ENCODE data around the gene SPAG9.
A peak's percentile ranks its signal among the peaks of the same experiment; 100 is the strongest.

SPAG9 gene

GRCh38 chr17:51029142-51029541 lies 91.5 kb downstream of the SPAG9 start:
- in situ Hi-C loops (cut with MboI; ENCODE audit: low sequenced_read_pairs): no loop called here
- H3K9me3 ChIP-seq: no peaks in the 10 kb centered on the region
- peaks cover 8% of the 10 kb centered on the region; the same call in 1 of the 2 replicates for H3K4me1 ChIP-seq
- peaks cover 7% of the 10 kb centered on the region; the same call in 1 of the 2 replicates for H3K36me3 ChIP-seq (replicated peaks)
- H3K27me3 ChIP-seq (ENCODE audit: low read depth): no peaks in the 10 kb centered on the region
- no peak for DNase-seq (ENCODE audit: low spot score in 2 of 2)
- H3K4me3 ChIP-seq: no peak overlapping the region

- no peak for DNase-seq (ENCODE audit: low spot score in 2 of 2)
- in situ Hi-C loops (cut with MboI; ENCODE audit: low sequenced_read_pairs): no loop called here
- Histone ChIP-seq H3K4me1 (peaks cover 8% of the 10 kb centered on the region; the same call in 1 of the 2 replicates), H3K27me3 (ENCODE audit: low read depth) (no peaks in the 10 kb centered on the region), H3K9me3 (no peaks in the 10 kb centered on the region), H3K4me3 (no peak overlapping the region), H3K36me3 (replicated peaks) (peaks cover 7% of the 10 kb centered on the region; the same call in 1 of the 2 replicates)
These were observed 92.3 kb downstream of the SPAG9 start for GRCh38 chr17:51028176-51028863.

GRCh38 chr17:51018541-51018940 lies 102.1 kb downstream of the SPAG9 start:
- in situ Hi-C loops (cut with MboI; ENCODE audit: low sequenced_read_pairs): no loop called here
- no peak for DNase-seq (ENCODE audit: low spot score in 2 of 2)
- peaks cover 17% of the 10 kb centered on the region for H3K4me1 ChIP-seq
- H3K36me3 ChIP-seq (replicated peaks): peaks cover 3% of the 10 kb centered on the region
- H3K27me3 ChIP-seq (ENCODE audit: low read depth): no peaks in the 10 kb centered on the region
- H3K9me3 ChIP-seq: no peaks in the 10 kb centered on the region
- no peak overlapping the region for H3K4me3 ChIP-seq

DNA sequence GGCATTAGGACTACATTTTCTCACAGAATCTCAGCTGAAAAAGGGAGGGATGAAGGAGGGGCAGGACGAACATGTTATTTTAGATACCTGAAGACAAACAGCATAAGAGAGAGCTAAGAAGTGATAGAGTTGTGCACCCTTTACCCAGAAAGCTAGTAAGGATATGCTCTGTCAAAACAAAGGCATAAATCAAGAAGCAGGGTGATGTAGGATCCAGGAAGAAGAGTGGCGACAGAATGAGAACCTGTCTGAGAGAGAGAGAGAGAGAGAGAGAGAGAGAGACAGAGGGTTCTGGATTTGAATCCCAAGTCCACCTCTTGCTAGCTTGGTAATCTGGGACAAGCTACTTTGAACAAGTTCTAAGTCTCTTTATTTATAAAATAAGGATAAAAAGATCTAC lies 103.4 kb downstream of the SPAG9 start:
- DNase-seq (ENCODE audit: low spot score in 2 of 2): no peak
- H3K27me3 ChIP-seq (ENCODE audit: low read depth): no peaks in the 10 kb centered on the region
- H3K4me3 ChIP-seq: no peak overlapping the region
- H3K36me3 ChIP-seq (replicated peaks): peaks cover 3% of the 10 kb centered on the region
- in situ Hi-C loops (cut with MboI; ENCODE audit: low sequenced_read_pairs): no loop called here
- H3K9me3 ChIP-seq: no peaks in the 10 kb centered on the region
- peaks cover 17% of the 10 kb centered on the region for H3K4me1 ChIP-seq

DNA sequence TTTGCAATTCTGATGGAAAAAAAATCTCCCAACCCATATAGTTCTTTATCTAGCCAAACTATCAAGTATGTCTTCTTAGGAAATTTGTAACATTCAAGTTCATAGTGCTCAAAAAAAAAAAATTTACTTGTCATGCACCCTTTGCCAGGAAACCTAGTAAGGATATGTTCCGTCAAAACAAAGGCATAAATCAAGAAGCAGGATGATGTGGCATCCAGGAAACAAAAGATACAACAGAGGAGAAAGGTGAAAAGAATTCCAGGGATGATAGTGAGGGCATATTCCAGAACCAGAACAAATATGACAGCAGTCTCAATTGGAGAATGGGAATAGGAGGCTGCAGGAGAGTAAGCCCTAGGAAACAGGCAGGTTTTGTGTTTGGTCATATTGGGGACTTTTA lies 104.6 kb downstream of the SPAG9 start:
- no peak for DNase-seq (ENCODE audit: low spot score in 2 of 2)
- in situ Hi-C loops (cut with MboI; ENCODE audit: low sequenced_read_pairs): no loop called here
- Histone ChIP-seq H3K9me3 (no peaks in the 10 kb centered on the region), H3K36me3 (replicated peaks) (peaks cover 3% of the 10 kb centered on the region), H3K4me3 (no peak overlapping the region), H3K27me3 (ENCODE audit: low read depth) (no peaks in the 10 kb centered on the region), H3K4me1 (peaks cover 17% of the 10 kb centered on the region)

GRCh38 chr17:51015145-51015558 lies 105.5 kb downstream of the SPAG9 start:
- H3K27me3 ChIP-seq (ENCODE audit: low read depth): no peaks in the 10 kb centered on the region
- H3K36me3 ChIP-seq (replicated peaks): peaks cover 3% of the 10 kb centered on the region
- H3K4me1 ChIP-seq: peaks cover 17% of the 10 kb centered on the region
- no peak overlapping the region for H3K4me3 ChIP-seq
- peak; percentile 23 to 41 for DNase-seq (ENCODE audit: low spot score in 2 of 2)
- no peaks in the 10 kb centered on the region for H3K9me3 ChIP-seq
- in situ Hi-C loops (cut with MboI; ENCODE audit: low sequenced_read_pairs): no loop called here

GRCh38 chr17:51014129-51014528 lies 106.5 kb downstream of the SPAG9 start:
- H3K36me3 ChIP-seq (replicated peaks): peaks cover 3% of the 10 kb centered on the region; the same call in 1 of the 2 replicates
- H3K4me3 ChIP-seq: no peak overlapping the region
- no peaks in the 10 kb centered on the region for H3K27me3 ChIP-seq (ENCODE audit: low read depth)
- in situ Hi-C loops (cut with MboI; ENCODE audit: low sequenced_read_pairs): no loop called here
- no peaks in the 10 kb centered on the region for H3K9me3 ChIP-seq
- no peak for DNase-seq (ENCODE audit: low spot score in 2 of 2)
- H3K4me1 ChIP-seq: peaks cover 17% of the 10 kb centered on the region

GRCh38 chr17:51013322-51013721 lies 107.3 kb downstream of the SPAG9 start:
- no peak overlapping the region for H3K4me3 ChIP-seq
- in situ Hi-C loops (cut with MboI; ENCODE audit: low sequenced_read_pairs): no loop called here
- no peaks in the 10 kb centered on the region for H3K27me3 ChIP-seq (ENCODE audit: low read depth)
- peaks cover 17% of the 10 kb centered on the region for H3K4me1 ChIP-seq
- no peak for DNase-seq (ENCODE audit: low spot score in 2 of 2)
- H3K9me3 ChIP-seq: no peaks in the 10 kb centered on the region
- H3K36me3 ChIP-seq (replicated peaks): peaks cover 3% of the 10 kb centered on the region; the same call in 1 of the 2 replicates

- no peak overlapping the region for H3K4me3 ChIP-seq
- in situ Hi-C loops (cut with MboI; ENCODE audit: low sequenced_read_pairs): no loop called here
- no peaks in the 10 kb centered on the region for H3K27me3 ChIP-seq (ENCODE audit: low read depth)
- no peaks in the 10 kb centered on the region for H3K9me3 ChIP-seq
- DNase-seq (ENCODE audit: low spot score in 2 of 2): no peak
- H3K4me1 ChIP-seq: peaks cover 17% of the 10 kb centered on the region
- H3K36me3 ChIP-seq (replicated peaks): peaks cover 3% of the 10 kb centered on the region; the same call in 1 of the 2 replicates
These were observed 108.1 kb downstream of the SPAG9 start for GRCh38 chr17:51012538-51012937.

DNA sequence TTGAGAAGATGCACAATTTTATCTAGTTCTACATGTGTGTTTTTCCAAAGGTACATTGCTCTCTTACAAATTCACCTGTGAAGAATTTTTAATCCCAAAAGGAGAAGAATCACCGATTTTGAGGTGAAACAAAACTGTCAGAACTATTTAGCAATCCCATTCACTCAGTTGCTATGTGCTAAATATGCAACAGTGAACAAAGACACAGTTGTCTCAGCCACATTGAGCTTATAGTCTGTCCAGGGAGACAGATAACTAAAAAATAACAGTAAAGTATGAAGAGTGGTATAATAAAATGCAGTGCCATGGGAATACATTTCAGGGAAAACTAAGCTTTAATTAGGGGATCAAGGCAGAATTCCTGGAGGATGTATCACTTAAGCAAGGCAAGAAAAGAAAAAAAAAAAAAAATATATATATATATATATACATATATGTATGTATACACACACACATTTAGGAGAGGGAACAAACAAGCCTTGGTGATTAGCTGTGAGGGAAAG lies 110.4 kb downstream of the SPAG9 start:
- Histone ChIP-seq H3K36me3 (replicated peaks) (peaks cover 5% of the 10 kb centered on the region; the same call in 1 of the 2 replicates), H3K4me1 (peaks cover 6% of the 10 kb centered on the region), H3K9me3 (no peaks in the 10 kb centered on the region), H3K27me3 (ENCODE audit: low read depth) (no peaks in the 10 kb centered on the region), H3K4me3 (no peak overlapping the region)
- in situ Hi-C loops (cut with MboI; ENCODE audit: low sequenced_read_pairs): no loop called here
- no peak for DNase-seq (ENCODE audit: low spot score in 2 of 2)

DNA sequence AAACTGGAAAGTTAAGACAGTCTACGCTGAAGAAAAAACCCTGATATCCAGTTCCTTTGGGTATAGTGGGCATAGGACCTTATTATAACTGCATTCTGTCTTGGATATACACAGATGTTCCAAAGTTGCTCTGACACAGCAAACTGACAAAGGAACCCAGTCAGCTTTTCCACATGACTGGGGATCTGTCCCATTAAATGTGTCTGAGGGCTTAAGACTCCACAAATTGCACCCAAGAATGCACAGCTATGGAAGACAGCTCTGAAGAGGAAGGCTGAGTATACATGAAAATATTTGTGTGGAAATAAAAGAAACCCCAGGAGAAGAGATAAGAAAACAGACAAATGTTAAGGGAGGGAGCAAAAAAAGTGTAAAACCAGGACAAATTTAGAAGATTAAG lies 114.1 kb downstream of the SPAG9 start:
- H3K4me1 ChIP-seq: no peaks in the 10 kb centered on the region
- peaks cover 6% of the 10 kb centered on the region for H3K36me3 ChIP-seq (replicated peaks)
- H3K27me3 ChIP-seq (ENCODE audit: low read depth): no peaks in the 10 kb centered on the region
- H3K9me3 ChIP-seq: no peaks in the 10 kb centered on the region
- in situ Hi-C loops (cut with MboI; ENCODE audit: low sequenced_read_pairs): no loop called here
- no peak overlapping the region for H3K4me3 ChIP-seq
- DNase-seq (ENCODE audit: low spot score in 2 of 2): no peak

GRCh38 chr17:51005768-51006167 lies 114.9 kb downstream of the SPAG9 start:
- Histone ChIP-seq H3K4me3 (no peak overlapping the region), H3K9me3 (no peaks in the 10 kb centered on the region), H3K36me3 (replicated peaks) (peaks cover 10% of the 10 kb centered on the region), H3K4me1 (no peaks in the 10 kb centered on the region), H3K27me3 (ENCODE audit: low read depth) (no peaks in the 10 kb centered on the region)
- in situ Hi-C loops (cut with MboI; ENCODE audit: low sequenced_read_pairs): no loop called here
- no peak for DNase-seq (ENCODE audit: low spot score in 2 of 2)

GRCh38 chr17:51004249-51004648 lies 116.4 kb downstream of the SPAG9 start:
- peaks cover 15% of the 10 kb centered on the region for H3K36me3 ChIP-seq (replicated peaks)
- no peaks in the 10 kb centered on the region for H3K4me1 ChIP-seq
- H3K9me3 ChIP-seq: no peaks in the 10 kb centered on the region
- DNase-seq (ENCODE audit: low spot score in 2 of 2): no peak
- in situ Hi-C loops (cut with MboI; ENCODE audit: low sequenced_read_pairs): loop anchor here (5.0 kb wide), 2 partner anchors 58 to 148 kb away; partner anchors contain the start of gene NME1
- H3K4me3 ChIP-seq: no peak overlapping the region
- H3K27me3 ChIP-seq (ENCODE audit: low read depth): no peaks in the 10 kb centered on the region

GRCh38 chr17:51000835-51001638 lies 119.6 kb downstream of the SPAG9 start:
- Histone ChIP-seq H3K4me1 (no peaks in the 10 kb centered on the region), H3K27me3 (ENCODE audit: low read depth) (no peaks in the 10 kb centered on the region), H3K4me3 (no peak overlapping the region), H3K36me3 (replicated peaks) (peaks cover 31% of the 10 kb centered on the region), H3K9me3 (no peaks in the 10 kb centered on the region)
- DNase-seq (ENCODE audit: low spot score in 2 of 2): peak; percentile 33 to 67
- in situ Hi-C loops (cut with MboI; ENCODE audit: low sequenced_read_pairs): loop anchor here (5.0 kb wide), 2 partner anchors 61 to 151 kb away; partner anchors contain the start of gene NME1
